ENCODE measurements around the gene MTURN.

DNA sequence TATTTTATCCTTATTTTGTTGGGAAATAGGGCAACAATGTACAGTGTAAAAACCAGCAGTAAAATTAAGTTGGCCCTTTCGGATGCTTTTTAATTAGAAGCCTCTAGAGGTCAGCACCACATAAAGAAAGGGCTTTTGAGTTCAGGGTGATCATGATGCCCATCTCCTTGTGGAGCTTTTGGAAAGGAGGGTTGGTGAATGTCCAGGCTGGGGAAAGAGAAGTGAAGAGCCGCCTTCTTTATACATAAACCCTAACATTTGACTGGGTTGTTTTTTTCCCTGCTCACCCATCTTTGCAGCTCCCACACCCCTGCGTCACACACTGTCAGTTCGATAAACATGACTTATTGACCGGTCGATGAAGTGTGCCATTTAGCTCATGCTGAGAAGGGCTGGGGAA, 29.8 kb downstream of the MTURN start:
- TF ChIP-seq, protein P1, sequence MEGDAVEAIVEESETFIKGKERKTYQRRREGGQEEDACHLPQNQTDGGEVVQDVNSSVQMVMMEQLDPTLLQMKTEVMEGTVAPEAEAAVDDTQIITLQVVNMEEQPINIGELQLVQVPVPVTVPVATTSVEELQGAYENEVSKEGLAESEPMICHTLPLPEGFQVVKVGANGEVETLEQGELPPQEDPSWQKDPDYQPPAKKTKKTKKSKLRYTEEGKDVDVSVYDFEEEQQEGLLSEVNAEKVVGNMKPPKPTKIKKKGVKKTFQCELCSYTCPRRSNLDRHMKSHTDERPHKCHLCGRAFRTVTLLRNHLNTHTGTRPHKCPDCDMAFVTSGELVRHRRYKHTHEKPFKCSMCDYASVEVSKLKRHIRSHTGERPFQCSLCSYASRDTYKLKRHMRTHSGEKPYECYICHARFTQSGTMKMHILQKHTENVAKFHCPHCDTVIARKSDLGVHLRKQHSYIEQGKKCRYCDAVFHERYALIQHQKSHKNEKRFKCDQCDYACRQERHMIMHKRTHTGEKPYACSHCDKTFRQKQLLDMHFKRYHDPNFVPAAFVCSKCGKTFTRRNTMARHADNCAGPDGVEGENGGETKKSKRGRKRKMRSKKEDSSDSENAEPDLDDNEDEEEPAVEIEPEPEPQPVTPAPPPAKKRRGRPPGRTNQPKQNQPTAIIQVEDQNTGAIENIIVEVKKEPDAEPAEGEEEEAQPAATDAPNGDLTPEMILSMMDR (IDR thresholded peaks at IDR 0.05; ENCODE audit: low read length), result peak; percentile 94
- no peak for TF ChIP-seq EZH2 (IDR thresholded peaks at IDR 0.05; ENCODE audit: borderline replicate concordance, low read length)

All from OCI-LY1 (cell line).